Loucy (cell line): Measurements from ENCODE around the gene ARR3.

Source experiments
- EZH2phosphoT487 ChIP-seq: fragments of 200-600 bp; IDR thresholded peaks from 2 replicates; pipeline ENCODE4 v1.6.1; 2018; ENCODE audit warnings: antibody characterized with exemption, mild to moderate bottlenecking, moderate library complexity, borderline replicate concordance
- TF ChIP-seq, protein P1 (sequence below): fragments of 200-600 bp; sonication (generic); conservative IDR thresholded peaks from 2 replicates; pipeline ENCODE4 v1.5.1; 2014; ENCODE audit warnings: mild to moderate bottlenecking, antibody characterized with exemption, low read length

DNA sequence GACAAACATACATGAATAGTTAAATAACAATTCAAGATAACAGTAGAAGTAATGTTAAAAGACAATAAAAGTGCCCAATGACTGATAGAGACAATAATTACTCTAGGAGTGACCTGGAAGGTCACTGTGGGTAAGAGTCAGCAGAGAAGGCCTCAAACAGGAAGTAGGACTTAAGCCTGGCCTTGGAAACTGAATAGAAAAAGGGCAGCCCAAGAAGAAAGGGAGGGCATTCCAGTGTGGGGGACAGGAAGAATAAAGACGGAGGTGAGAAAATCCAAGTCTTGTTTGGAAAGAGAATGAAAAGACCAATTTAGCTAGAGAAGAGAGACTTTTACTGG lies 14.1 kb upstream of the ARR3 start:
- TF ChIP-seq, protein P1, sequence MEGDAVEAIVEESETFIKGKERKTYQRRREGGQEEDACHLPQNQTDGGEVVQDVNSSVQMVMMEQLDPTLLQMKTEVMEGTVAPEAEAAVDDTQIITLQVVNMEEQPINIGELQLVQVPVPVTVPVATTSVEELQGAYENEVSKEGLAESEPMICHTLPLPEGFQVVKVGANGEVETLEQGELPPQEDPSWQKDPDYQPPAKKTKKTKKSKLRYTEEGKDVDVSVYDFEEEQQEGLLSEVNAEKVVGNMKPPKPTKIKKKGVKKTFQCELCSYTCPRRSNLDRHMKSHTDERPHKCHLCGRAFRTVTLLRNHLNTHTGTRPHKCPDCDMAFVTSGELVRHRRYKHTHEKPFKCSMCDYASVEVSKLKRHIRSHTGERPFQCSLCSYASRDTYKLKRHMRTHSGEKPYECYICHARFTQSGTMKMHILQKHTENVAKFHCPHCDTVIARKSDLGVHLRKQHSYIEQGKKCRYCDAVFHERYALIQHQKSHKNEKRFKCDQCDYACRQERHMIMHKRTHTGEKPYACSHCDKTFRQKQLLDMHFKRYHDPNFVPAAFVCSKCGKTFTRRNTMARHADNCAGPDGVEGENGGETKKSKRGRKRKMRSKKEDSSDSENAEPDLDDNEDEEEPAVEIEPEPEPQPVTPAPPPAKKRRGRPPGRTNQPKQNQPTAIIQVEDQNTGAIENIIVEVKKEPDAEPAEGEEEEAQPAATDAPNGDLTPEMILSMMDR, result no peak
- TF ChIP-seq EZH2phosphoT487, result no peak
